HCT116 (cell line): ENCODE measurements around the gene ACTBL2. TPM values are rescaled to one million over a fixed set of nuclear protein-coding genes. Genes with fewer than 3 reads are reported as not detected.

ENCODE experiments used
- ATAC-seq: fragments of 200-7000 bp; cut with Tn5 transposase; 2 replicates; pipeline ENCODE4 v1.9.1; 2020; ENCODE audit warnings: mild to moderate bottlenecking, moderate library complexity
- BruUV-seq: library from RNA; stranded (reverse); fragments of 400-500 nt; replicated peaks from 2 replicates; lab custom pipeline; 2021; lab: Mats Ljungman, UMichigan
- CTCF ChIA-PET: fragments of 300-600 bp; sonication (Branson Sonifier 250); formaldehyde crosslinking; loops from one replicate; lab custom pipeline; 2021; ENCODE audit warnings: antibody characterized with exemption; lab: Charles Lee
- POLR2A ChIA-PET: fragments of 300-600, 350-600 bp; sonication (Branson Sonifier 250); formaldehyde crosslinking; loops from one replicate; lab custom pipeline; 2021; ENCODE audit warnings: antibody characterized with exemption; lab: Charles Lee
- RAD21 ChIA-PET, 2 experiments: fragments of 300-600 bp; sonication (Branson Sonifier 250); formaldehyde crosslinking; loops; one replicate each; lab custom pipeline; 2023; ENCODE audit warnings: low total read pairs in 2 of 2; ENCODE audit not compliant: uncharacterized antibody in 2 of 2, unreplicated experiment in 2 of 2, low non-redundant PET in 1 of 2; lab: Charles Lee
- DNase-seq: peaks from one replicate; pipeline ENCODE4 v3.0.0-alpha.2; 2010; ENCODE audit warnings: low read depth, low spot score
- H2AFZ ChIP-seq: fragments of 200-600 bp; shearing (Covaris generic), sonication (generic); 2 replicates; pipeline ENCODE4 v1.6.1; 2017; ENCODE audit warnings: low read depth, mixed run types, mixed read lengths, antibody characterized with exemption, low read length; ENCODE audit not compliant: poor library complexity, severe bottlenecking
- H3K27ac ChIP-seq: 2 replicates; pipeline ENCODE4 v1.5.1; 2012; ENCODE audit warnings: low read depth, low read length
- H3K27me3 ChIP-seq: fragments of 200-600 bp; sonication (generic); 2 replicates; pipeline ENCODE4 v1.6.1; 2016; ENCODE audit warnings: mixed run types, low read length, mixed read lengths; ENCODE audit not compliant: insufficient read depth
- H3K36me3 ChIP-seq, 2 experiments: fragments of 200-500 bp in 1 of 2; fragments of 200-600 bp in 1 of 2; sonication (Bioruptor generic) in 1 of 2; sonication (generic) in 1 of 2; 2 replicates each; pipeline versions ENCODE4 v1.5.1 to v1.6.1; 2014 to 2016; ENCODE audit warnings: low read length in 2 of 2, inconsistent platforms in 1 of 2, mixed read lengths in 1 of 2, mixed run types in 1 of 2; ENCODE audit not compliant: insufficient read depth in 2 of 2, control insufficient read depth in 1 of 2
- H3K4me1 ChIP-seq, 2 experiments: fragments of 200-600 bp in 1 of 2; sonication (generic) in 1 of 2; 2 replicates each; pipeline versions ENCODE4 v1.5.1 to v1.6.1; 2012 to 2017; ENCODE audit warnings: low read length in 2 of 2, inconsistent platforms in 1 of 2, mild to moderate bottlenecking in 1 of 2, mixed read lengths in 1 of 2, mixed run types in 1 of 2, moderate library complexity in 1 of 2; ENCODE audit not compliant: insufficient read depth in 2 of 2, control insufficient read depth in 1 of 2
- H3K4me2 ChIP-seq: fragments of 200-600 bp; sonication (generic); 2 replicates; pipeline ENCODE4 v1.6.1; 2017; ENCODE audit warnings: mixed run types, low read length, mixed read lengths
- H3K4me3 ChIP-seq, 2 experiments: fragments of 200-600 bp in 1 of 2; sonication (generic) in 1 of 2; replicated peaks in 1 of 2; 2 replicates each; pipeline ENCODE4 v1.5.1; 2011 to 2016; ENCODE audit warnings: low read length in 2 of 2, control low read depth in 1 of 2, low read depth in 1 of 2, mild to moderate bottlenecking in 1 of 2, mixed read lengths in 1 of 2, mixed run types in 1 of 2
- H3K79me2 ChIP-seq: fragments of 200-600 bp; sonication (generic); 2 replicates; pipeline ENCODE4 v1.6.1; 2017; ENCODE audit warnings: mild to moderate bottlenecking, mixed run types, low read length, moderate library complexity, mixed read lengths; ENCODE audit not compliant: insufficient read depth
- H3K9ac ChIP-seq: fragments of 200-600 bp; sonication (generic); 2 replicates; pipeline ENCODE4 v1.6.1; 2016; ENCODE audit warnings: low read length, mixed read lengths
- H3K9me2 ChIP-seq: fragments of 200-600 bp; sonication (generic), shearing (Covaris generic); 2 replicates; pipeline ENCODE4 v1.6.1; 2017; ENCODE audit warnings: mixed run types, mild to moderate bottlenecking, moderate library complexity; ENCODE audit not compliant: insufficient read depth
- H3K9me3 ChIP-seq, 2 experiments: fragments of 200-500 bp in 1 of 2; fragments of 200-600 bp in 1 of 2; sonication (Bioruptor generic) in 1 of 2; sonication (generic) in 1 of 2; 2 replicates each; pipeline ENCODE4 v1.6.1; 2014 to 2017; ENCODE audit warnings: low read length in 2 of 2, mixed read lengths in 2 of 2, inconsistent platforms in 1 of 2, low read depth in 1 of 2, mild to moderate bottlenecking in 1 of 2, mixed run types in 1 of 2, moderate library complexity in 1 of 2; ENCODE audit not compliant: control insufficient read depth in 1 of 2, insufficient read depth in 1 of 2
- H4K20me1 ChIP-seq: fragments of 200-600 bp; sonication (generic), shearing (Covaris generic); 2 replicates; pipeline ENCODE4 v1.6.1; 2017; ENCODE audit warnings: mixed run types, mild to moderate bottlenecking, moderate library complexity; ENCODE audit not compliant: insufficient read depth
- ELF1 ChIP-seq: IDR thresholded peaks from 2 replicates; pipeline ENCODE4 v1.6.1; 2012; ENCODE audit warnings: low read depth, borderline replicate concordance
- FOSL1 ChIP-seq: IDR thresholded peaks from 2 replicates; pipeline ENCODE4 v1.6.1; 2012; ENCODE audit warnings: low read depth
- JUND ChIP-seq: IDR thresholded peaks from 2 replicates; pipeline ENCODE4 v1.6.1; 2012
- POLR2A ChIP-seq: IDR thresholded peaks from 2 replicates; pipeline ENCODE4 v1.7.0; 2011; ENCODE audit warnings: borderline replicate concordance; ENCODE audit not compliant: insufficient read depth, insufficient read length; ENCODE audit errors: extremely low read depth
- SP1 ChIP-seq: IDR thresholded peaks from 2 replicates; pipeline ENCODE4 v1.6.1; 2012; ENCODE audit warnings: low read depth
- YY1 ChIP-seq: IDR thresholded peaks from 2 replicates; pipeline ENCODE4 v1.6.1; 2011; ENCODE audit warnings: low read length, low read depth, moderate library complexity, mild to moderate bottlenecking; ENCODE audit not compliant: insufficient replicate concordance; ENCODE audit errors: extremely low read depth
- ZFX ChIP-seq: fragments of 450-650 bp; IDR thresholded peaks from 2 replicates; pipeline ENCODE4 v1.6.1; 2017
- intact Hi-C: fragments of 100-400 bp; cut with micrococcal nuclease; formaldehyde crosslinking; loops from 2 replicates; pipeline ENCODE4 v1.10.0; 2022
- total RNA-seq: library from RNA; stranded (reverse); gene quantifications from one replicate; pipeline ENCODE4 v1.2.1, GENCODE V29; 2021; ENCODE audit not compliant: unreplicated experiment
- TF ChIP-seq, protein P1 (sequence below): IDR thresholded peaks from 2 replicates; pipeline ENCODE4 v1.6.1; 2012; ENCODE audit warnings: low read depth
- TF ChIP-seq, protein P2 (sequence below): IDR thresholded peaks from 2 replicates; pipeline ENCODE4 v1.6.1; 2012
- TF ChIP-seq, protein P3 (sequence below): IDR thresholded peaks from 2 replicates; pipeline ENCODE4 v1.6.1; 2012
- TF ChIP-seq, protein P4 (sequence below): IDR thresholded peaks from 2 replicates; pipeline ENCODE4 v1.6.1; 2011; ENCODE audit warnings: mild to moderate bottlenecking, low read length, moderate library complexity; ENCODE audit not compliant: insufficient replicate concordance; ENCODE audit errors: extremely low read depth

Gene ACTBL2
- total RNA-seq, 1 experiment from 2014 or later: 0.07 TPM

DNA sequence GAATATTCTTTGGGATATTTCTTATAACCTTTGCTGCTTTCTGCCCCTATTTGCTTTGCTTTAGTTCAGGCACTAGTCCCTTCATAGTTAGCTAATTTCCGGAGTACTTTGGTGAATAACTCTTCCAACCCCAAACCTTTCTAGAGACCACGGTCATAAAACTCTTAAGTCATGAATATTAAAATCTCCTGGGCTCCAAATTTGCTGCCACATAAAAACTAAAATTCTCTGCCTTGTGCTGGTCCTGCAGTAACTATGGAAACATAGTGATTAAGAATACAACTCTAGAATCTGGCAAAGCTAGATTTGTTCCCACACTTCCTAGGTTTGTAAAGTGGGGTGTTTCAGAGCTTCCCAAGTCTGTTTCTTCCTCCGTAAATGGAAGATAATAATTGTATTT, 10.0 kb upstream of the ACTBL2 start (continued):
- no peak for TF ChIP-seq SP1
- TF ChIP-seq POLR2A: no peak

DNA sequence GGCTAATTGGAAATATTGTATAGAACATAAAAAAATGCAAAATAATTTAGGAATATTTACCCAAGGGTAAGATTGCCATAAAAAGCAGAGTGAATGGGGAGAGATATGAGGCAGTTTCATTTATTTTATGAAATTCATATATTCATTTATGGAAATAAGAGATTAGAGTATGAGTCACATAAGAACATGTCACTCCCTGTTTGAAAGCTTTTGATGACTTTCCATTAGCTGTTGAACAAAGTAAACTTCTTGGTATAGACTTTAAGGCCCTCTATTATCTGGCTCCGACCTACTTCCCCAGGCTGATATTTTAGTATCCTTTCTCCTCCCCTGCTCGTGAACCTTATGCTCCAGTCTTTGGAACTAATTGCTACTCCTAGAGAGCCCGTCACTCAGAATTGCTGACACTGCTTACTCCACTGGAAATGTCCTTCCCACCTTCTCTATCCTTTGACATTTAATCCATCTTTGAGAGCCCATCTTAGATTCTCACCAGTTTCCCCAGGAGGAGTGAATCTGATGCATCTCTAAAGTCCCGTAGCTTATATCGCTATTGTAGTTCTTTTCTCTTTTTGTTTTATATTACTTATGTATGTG, 8.9 kb upstream of the ACTBL2 start:
- H4K20me1 ChIP-seq: no peaks in the 10 kb centered on the region

More for the DNA sequence above, 8.9 kb upstream of the ACTBL2 start:
- no peak overlapping the region for H3K4me2 ChIP-seq
- no peaks in the 10 kb centered on the region for H3K9me2 ChIP-seq
- H3K36me3 ChIP-seq: no peaks in the 10 kb centered on the region
- peaks cover 54 to 65% of the 10 kb centered on the region in 2 experiments for H3K4me1 ChIP-seq
- H2AFZ ChIP-seq: peak overlapping the region; percentile 17
- no peaks in the 10 kb centered on the region for H3K79me2 ChIP-seq
- TF ChIP-seq, protein P1, sequence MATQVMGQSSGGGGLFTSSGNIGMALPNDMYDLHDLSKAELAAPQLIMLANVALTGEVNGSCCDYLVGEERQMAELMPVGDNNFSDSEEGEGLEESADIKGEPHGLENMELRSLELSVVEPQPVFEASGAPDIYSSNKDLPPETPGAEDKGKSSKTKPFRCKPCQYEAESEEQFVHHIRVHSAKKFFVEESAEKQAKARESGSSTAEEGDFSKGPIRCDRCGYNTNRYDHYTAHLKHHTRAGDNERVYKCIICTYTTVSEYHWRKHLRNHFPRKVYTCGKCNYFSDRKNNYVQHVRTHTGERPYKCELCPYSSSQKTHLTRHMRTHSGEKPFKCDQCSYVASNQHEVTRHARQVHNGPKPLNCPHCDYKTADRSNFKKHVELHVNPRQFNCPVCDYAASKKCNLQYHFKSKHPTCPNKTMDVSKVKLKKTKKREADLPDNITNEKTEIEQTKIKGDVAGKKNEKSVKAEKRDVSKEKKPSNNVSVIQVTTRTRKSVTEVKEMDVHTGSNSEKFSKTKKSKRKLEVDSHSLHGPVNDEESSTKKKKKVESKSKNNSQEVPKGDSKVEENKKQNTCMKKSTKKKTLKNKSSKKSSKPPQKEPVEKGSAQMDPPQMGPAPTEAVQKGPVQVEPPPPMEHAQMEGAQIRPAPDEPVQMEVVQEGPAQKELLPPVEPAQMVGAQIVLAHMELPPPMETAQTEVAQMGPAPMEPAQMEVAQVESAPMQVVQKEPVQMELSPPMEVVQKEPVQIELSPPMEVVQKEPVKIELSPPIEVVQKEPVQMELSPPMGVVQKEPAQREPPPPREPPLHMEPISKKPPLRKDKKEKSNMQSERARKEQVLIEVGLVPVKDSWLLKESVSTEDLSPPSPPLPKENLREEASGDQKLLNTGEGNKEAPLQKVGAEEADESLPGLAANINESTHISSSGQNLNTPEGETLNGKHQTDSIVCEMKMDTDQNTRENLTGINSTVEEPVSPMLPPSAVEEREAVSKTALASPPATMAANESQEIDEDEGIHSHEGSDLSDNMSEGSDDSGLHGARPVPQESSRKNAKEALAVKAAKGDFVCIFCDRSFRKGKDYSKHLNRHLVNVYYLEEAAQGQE: no peak
- TF ChIP-seq POLR2A (no peak), JUND (no peak), YY1 (no peak), ELF1 (no peak), FOSL1 (no peak), ZFX (no peak)
- TF ChIP-seq, protein P2, sequence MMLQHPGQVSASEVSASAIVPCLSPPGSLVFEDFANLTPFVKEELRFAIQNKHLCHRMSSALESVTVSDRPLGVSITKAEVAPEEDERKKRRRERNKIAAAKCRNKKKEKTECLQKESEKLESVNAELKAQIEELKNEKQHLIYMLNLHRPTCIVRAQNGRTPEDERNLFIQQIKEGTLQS: no peak
- TF ChIP-seq, protein P3, sequence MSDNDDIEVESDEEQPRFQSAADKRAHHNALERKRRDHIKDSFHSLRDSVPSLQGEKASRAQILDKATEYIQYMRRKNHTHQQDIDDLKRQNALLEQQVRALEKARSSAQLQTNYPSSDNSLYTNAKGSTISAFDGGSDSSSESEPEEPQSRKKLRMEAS: no peak
- TF ChIP-seq, protein P4, sequence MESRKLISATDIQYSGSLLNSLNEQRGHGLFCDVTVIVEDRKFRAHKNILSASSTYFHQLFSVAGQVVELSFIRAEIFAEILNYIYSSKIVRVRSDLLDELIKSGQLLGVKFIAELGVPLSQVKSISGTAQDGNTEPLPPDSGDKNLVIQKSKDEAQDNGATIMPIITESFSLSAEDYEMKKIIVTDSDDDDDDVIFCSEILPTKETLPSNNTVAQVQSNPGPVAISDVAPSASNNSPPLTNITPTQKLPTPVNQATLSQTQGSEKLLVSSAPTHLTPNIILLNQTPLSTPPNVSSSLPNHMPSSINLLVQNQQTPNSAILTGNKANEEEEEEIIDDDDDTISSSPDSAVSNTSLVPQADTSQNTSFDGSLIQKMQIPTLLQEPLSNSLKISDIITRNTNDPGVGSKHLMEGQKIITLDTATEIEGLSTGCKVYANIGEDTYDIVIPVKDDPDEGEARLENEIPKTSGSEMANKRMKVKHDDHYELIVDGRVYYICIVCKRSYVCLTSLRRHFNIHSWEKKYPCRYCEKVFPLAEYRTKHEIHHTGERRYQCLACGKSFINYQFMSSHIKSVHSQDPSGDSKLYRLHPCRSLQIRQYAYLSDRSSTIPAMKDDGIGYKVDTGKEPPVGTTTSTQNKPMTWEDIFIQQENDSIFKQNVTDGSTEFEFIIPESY: no peak
- intact Hi-C loops: no loop called here
- no peaks in the 10 kb centered on the region for H3K27me3 ChIP-seq
- H3K4me3 ChIP-seq: no peak overlapping the region
- no TSS peak for BruUV-seq
- ChIA-PET CTCF (interaction anchor here (0.5 kb wide), 1 partner anchor 34 kb away, joined by 3 read pairs; no protein-coding TSS in a partner anchor), POLR2A (no interaction called here), RAD21 (no interaction called here)
- no peak for DNase-seq
- no peak overlapping the region for H3K9ac ChIP-seq
- ATAC-seq: no peak
- H3K9me3 ChIP-seq: no peaks in the 10 kb centered on the region
- no peak overlapping the region for H3K27ac ChIP-seq
